Epithelial cell of proximal tubule (primary cell): ENCODE measurements around the gene SMOC2. TPM values are rescaled to one million over a fixed set of nuclear protein-coding genes. Genes with fewer than 3 reads are reported as not detected.

Experiments
- DNase-seq: peaks from one replicate; pipeline ENCODE4 v3.0.0-alpha.2; 2011; ENCODE audit warnings: low read depth
- H3K4me3 ChIP-seq: 2 replicates; pipeline ENCODE4 v1.5.1; 2011; ENCODE audit warnings: low read depth, mild to moderate bottlenecking, low read length
- CTCF ChIP-seq: conservative IDR thresholded peaks from 2 replicates; pipeline ENCODE4 v1.5.1; 2012; ENCODE audit warnings: low read depth, mild to moderate bottlenecking, low read length
- total RNA-seq: library from RNA; depleted of rRNA; stranded (reverse); fragments of >200 nt; gene quantifications from 2 replicates; pipeline ENCODE4 v1.2.3, GENCODE V29; 2015

SMOC2 gene
- total RNA-seq, 1 donor from 2014 or later: 0.35 TPM

DNA sequence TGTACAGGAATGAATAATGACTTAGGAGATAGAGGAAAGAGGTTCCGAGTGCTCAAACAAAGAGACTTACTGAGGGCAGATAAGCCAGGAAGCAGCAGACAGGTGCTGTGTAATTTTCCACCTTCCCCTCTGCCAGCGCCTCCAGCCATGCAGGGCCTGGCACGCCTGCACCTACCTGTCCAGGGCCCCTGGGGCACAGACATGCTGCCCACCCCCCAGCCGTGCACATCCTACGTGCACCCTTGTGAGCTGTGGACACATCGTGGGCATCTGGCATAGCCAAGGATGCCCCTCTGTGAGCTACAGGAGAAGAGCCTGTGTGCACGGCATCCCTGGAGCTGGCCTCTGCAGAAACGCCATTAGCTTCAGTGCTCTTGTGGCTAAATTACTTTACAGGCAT is 7.1 kb upstream of the SMOC2 start:
- TF ChIP-seq CTCF: no peak
- H3K4me3 ChIP-seq: no peak overlapping the region
- no peak for DNase-seq

GRCh38 chr6:168434505-168434904 is 6.5 kb upstream of the SMOC2 start:
- TF ChIP-seq CTCF: no peak
- DNase-seq: no peak
- H3K4me3 ChIP-seq: no peak overlapping the region

GRCh38 chr6:168437751-168438150 is 3.2 kb upstream of the SMOC2 start:
- H3K4me3 ChIP-seq: no peak overlapping the region
- no peak for TF ChIP-seq CTCF
- DNase-seq: no peak

DNA sequence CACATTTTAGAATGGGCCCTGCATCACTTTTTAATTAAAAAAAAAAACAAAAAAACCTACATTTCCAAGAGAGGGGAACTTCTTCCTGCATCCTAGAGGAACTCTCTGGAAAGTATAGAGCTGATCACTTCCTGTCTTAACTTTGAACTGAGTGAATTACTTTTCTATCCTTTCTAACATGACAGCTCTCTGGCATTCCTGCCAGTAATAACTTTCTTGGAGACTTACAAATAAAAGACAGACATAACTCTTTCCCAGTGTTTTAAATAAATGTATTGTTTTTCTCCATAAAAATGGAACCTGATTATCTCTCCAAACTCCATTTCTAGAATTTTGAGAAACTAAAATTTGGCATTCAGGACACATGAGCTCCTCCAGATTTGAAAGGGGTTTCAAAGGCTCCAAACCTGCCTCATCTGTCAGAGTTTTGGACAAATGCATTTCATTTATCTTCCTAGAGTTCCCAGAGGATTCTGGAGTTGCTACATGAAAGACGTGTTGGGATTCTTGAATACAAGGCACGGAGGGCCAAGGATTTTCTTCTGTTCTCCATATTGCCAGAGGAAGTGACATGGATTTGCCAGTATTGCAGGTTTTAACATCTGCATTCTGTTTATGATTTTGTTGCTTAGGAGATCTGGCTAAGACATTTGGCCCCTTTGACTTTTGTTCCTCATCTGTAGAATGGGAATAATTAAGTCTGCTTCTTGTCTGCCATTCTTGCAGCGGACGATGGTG is 2.0 kb upstream of the SMOC2 start:
- no peak for TF ChIP-seq CTCF
- no peak overlapping the region for H3K4me3 ChIP-seq
- no peak for DNase-seq

DNA sequence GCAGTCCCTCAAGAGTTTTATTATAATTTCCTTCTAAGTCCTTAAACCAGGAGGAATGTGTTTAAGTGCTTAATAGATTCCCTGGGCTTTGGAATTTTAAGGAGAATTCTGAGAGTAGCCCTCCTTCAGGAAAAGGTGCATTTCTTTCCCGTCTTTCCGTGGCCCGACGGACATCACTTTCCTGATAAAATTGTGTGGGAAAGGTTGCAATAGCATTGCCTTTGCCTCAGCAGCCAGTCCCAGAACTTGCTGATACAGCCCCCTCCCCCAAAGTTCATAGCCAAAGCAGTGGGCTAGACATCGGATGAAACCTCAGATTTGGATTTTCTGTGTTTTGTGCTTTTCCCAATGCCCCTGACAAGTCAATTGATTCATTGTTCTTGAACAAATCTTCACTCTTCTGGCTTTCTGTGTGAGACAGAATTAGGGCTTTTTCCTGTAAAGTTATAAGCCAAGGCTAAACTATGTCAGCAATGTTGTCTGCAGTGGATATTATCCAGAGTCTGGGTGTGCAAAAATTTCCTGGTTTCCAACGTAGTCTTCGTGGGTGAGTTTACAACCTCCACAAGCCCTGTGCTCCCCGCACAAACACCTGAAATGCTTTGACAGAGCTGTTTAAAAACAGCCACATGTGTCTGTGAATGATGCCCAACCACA is 1.1 kb upstream of the SMOC2 start:
- no peak for DNase-seq
- H3K4me3 ChIP-seq: no peak overlapping the region
- TF ChIP-seq CTCF: no peak

- no peak for TF ChIP-seq CTCF
- no peak overlapping the region for H3K4me3 ChIP-seq
- DNase-seq: no peak
These were observed 729 bp downstream of the SMOC2 start for GRCh38 chr6:168441434-168442391.
